H1 (cell line): Measurements from ENCODE around the gene SHISA9.

Source experiments
- MAFK ChIP-seq: IDR thresholded peaks from 2 replicates; pipeline ENCODE4 v1.6.1; 2012; ENCODE audit warnings: low read depth, mild to moderate bottlenecking, improper control_type of control experiment, low read length
- SP1 ChIP-seq: IDR thresholded peaks from 2 replicates; pipeline ENCODE4 v1.6.1; 2011; ENCODE audit warnings: low read depth, low read length
- TF ChIP-seq, protein P1 (sequence below): IDR thresholded peaks from 2 replicates; pipeline ENCODE4 v1.6.1; 2012; ENCODE audit warnings: low read length, inconsistent platforms
- TF ChIP-seq, protein P2 (sequence below), 3 experiments: IDR thresholded peaks; 1 replicate in 2 of 3; 2 replicates in 1 of 3; pipeline versions ENCODE4 v1.5.1 to v1.6.1; 2011; ENCODE audit warnings: low read length in 3 of 3, mild to moderate bottlenecking in 3 of 3, inconsistent platforms in 2 of 3, low read depth in 1 of 3, moderate library complexity in 1 of 3; ENCODE audit not compliant: insufficient read depth in 1 of 3; ENCODE audit errors: control extremely low read depth in 1 of 3

DNA sequence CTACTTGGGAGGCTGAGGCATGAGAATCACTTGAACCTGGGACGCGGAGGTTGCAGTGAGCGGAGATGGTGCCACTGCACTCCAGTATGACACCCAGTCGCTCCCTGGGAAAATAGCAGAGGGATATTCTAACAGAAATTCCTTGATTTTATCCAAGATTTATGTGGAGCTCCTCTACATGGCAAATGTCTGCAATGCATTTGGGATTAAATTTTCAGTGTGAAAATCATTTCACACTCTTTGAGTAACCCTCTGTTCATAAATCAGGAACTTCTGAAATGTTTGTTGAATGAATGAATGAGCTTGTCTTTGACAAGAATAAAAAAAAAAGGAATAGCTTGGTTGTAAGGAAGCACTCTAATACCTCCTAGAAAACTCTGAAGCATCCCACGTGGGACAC lies 305.8 kb downstream of the SHISA9 start:
- TF ChIP-seq, protein P1, sequence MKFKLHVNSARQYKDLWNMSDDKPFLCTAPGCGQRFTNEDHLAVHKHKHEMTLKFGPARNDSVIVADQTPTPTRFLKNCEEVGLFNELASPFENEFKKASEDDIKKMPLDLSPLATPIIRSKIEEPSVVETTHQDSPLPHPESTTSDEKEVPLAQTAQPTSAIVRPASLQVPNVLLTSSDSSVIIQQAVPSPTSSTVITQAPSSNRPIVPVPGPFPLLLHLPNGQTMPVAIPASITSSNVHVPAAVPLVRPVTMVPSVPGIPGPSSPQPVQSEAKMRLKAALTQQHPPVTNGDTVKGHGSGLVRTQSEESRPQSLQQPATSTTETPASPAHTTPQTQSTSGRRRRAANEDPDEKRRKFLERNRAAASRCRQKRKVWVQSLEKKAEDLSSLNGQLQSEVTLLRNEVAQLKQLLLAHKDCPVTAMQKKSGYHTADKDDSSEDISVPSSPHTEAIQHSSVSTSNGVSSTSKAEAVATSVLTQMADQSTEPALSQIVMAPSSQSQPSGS = no peak
- no peak for TF ChIP-seq MAFK
- TF ChIP-seq, protein P2, sequence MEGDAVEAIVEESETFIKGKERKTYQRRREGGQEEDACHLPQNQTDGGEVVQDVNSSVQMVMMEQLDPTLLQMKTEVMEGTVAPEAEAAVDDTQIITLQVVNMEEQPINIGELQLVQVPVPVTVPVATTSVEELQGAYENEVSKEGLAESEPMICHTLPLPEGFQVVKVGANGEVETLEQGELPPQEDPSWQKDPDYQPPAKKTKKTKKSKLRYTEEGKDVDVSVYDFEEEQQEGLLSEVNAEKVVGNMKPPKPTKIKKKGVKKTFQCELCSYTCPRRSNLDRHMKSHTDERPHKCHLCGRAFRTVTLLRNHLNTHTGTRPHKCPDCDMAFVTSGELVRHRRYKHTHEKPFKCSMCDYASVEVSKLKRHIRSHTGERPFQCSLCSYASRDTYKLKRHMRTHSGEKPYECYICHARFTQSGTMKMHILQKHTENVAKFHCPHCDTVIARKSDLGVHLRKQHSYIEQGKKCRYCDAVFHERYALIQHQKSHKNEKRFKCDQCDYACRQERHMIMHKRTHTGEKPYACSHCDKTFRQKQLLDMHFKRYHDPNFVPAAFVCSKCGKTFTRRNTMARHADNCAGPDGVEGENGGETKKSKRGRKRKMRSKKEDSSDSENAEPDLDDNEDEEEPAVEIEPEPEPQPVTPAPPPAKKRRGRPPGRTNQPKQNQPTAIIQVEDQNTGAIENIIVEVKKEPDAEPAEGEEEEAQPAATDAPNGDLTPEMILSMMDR (IDR thresholded peaks at IDR 0.05; ENCODE audit: control extremely low read depth in 1 of 3, insufficient read depth in 1 of 3, low read depth in 1 of 3, low read length in 3 of 3) = no peak
- TF ChIP-seq SP1 = no peak
